Cardiac fibroblast (primary cell): ENCODE data around the gene GBP7.

Experiments
- DNase-seq, 2 donors: peaks; one replicate each; pipeline versions ENCODE4 v3.0.0 to v3.0.0-alpha.2; 2010; ENCODE audit warnings: low read depth in 2 of 2
- H3K4me3 ChIP-seq, 2 donors: replicated peaks in 1 of 2; 1 replicate in 1 of 2; 2 replicates in 1 of 2; pipeline ENCODE4 v1.5.1; 2011; ENCODE audit warnings: low read depth in 2 of 2, low read length in 2 of 2, mild to moderate bottlenecking in 2 of 2, moderate library complexity in 1 of 2
- TF ChIP-seq, protein P1 (sequence below): IDR thresholded peaks from one replicate; pipeline ENCODE4 v1.5.1; 2011; ENCODE audit warnings: low read depth, mild to moderate bottlenecking, low read length, inconsistent platforms

The GBP7 gene

DNA sequence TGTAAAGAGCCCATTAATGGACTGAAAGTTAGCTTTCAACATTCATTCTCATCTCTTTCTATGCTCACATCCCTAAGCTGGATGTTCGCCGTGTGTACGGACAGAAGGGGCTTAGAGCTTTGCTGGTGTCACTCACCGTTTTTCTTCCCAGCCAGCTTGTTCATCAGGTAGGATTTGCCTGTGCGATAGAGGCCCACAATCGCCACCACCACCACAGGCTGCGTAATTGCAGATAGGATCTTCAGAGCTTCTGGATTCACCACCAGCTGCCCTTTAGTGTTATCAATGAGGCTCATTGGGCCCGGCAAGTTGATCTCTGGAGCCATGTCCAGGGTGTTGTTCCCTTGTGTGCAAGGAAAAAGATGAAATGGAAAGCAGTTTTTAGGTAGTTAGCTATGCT is 54.2 kb downstream of the GBP7 start:
- TF ChIP-seq, protein P1, sequence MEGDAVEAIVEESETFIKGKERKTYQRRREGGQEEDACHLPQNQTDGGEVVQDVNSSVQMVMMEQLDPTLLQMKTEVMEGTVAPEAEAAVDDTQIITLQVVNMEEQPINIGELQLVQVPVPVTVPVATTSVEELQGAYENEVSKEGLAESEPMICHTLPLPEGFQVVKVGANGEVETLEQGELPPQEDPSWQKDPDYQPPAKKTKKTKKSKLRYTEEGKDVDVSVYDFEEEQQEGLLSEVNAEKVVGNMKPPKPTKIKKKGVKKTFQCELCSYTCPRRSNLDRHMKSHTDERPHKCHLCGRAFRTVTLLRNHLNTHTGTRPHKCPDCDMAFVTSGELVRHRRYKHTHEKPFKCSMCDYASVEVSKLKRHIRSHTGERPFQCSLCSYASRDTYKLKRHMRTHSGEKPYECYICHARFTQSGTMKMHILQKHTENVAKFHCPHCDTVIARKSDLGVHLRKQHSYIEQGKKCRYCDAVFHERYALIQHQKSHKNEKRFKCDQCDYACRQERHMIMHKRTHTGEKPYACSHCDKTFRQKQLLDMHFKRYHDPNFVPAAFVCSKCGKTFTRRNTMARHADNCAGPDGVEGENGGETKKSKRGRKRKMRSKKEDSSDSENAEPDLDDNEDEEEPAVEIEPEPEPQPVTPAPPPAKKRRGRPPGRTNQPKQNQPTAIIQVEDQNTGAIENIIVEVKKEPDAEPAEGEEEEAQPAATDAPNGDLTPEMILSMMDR = no peak
- DNase-seq = no peak
- no peak overlapping the region for H3K4me3 ChIP-seq

DNA sequence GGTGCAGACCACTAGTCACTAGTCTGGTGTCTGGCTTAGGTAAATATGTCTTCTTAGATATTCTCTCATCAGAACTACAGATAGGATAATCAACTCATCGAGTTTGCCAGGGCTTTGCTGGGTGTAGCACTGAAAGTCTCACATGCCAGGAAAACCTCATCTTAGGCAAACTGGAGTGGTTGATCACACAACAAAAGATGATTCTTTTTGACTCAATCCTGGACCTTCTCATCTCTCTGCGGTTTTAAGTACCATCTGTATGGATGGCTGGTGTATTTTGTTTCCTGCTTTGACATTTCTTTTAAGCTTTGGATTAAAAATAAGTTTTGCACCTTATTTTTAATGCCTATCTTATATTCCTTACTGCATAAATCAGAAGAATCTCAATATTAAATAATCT is 61.1 kb downstream of the GBP7 start:
- TF ChIP-seq, protein P1 = no peak
- DNase-seq = no peak

DNA sequence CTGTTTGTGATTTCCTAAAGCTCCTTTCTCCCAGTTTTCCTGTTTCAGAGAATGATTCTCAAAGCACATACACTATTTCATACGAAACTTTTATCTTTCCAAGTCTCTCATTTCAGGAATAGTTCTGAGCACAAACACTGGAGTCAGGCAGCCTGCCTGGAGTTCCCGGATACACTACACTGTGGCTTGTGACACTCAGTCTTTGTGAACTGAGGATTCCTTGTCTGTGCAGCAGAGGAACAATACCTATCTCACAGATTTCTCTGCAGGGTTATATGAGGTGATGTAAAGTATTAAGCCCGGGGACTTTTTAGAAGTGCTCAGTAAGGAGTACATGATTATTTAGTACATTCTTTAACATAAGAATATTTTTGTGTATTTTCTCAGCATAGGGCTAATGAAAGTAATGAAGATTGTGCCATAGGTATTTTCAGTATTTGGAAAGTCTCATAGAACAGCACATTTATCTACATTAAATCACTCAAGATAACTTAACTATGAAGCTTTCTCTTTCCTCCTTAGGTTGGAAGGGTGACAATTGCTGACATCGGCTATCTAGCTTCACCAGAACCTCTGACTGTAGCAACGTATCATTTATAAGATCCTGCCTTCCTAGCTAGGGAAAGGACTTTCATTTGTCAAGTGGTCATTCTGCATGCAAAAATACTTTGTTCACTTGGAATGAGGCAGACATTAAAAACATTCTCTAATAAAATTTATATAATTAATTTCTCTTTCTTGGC is 62.8 kb downstream of the GBP7 start:
- DNase-seq = no peak
- TF ChIP-seq, protein P1 = no peak

More for the DNA sequence above, 61.1 kb downstream of the GBP7 start:
- no peak overlapping the region for H3K4me3 ChIP-seq

DNA sequence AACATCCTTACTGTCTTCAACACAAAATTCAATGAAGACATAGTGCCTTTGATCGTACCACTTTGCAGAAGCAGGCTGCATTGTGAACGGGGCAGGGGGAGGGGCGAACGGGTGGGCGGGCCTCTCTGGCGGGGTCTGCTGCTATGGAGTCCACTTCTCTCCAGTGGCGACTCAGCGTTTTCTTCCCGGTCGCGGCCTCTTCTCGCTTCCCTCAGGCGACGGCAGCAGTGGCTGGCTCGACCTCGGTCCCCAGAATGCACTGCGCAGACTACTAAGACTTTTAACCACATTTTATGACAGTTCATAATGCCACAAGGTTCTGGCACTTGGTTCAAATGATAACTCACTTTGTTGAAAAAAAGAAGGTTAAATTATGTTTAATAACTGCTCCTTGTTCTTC is 71.1 kb downstream of the GBP7 start:
- DNase-seq = no peak
- TF ChIP-seq, protein P1 = no peak
- H3K4me3 ChIP-seq = no peak overlapping the region

More for the DNA sequence above, 62.8 kb downstream of the GBP7 start:
- no peak overlapping the region for H3K4me3 ChIP-seq

DNA sequence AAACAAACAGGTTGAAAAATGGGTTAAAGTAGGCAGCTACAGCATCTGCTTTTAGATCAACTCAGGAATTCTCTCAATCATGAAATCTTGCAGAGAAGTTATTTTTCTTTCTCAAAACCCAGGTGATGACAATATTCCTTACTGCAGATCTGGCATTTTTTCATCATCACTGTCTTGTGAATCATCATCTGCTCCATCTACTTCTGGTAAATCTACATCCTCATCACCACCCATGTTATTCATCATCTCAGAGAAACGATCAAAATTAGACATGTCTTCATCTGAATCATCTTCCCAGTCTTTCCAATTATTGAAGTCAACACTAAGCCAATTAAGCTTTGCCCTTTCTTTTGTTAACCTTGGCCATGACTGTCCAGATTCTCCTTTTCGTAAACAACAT is 71.7 kb downstream of the GBP7 start:
- H3K4me3 ChIP-seq = no peak overlapping the region
- no peak for DNase-seq
- TF ChIP-seq, protein P1 = no peak

DNA sequence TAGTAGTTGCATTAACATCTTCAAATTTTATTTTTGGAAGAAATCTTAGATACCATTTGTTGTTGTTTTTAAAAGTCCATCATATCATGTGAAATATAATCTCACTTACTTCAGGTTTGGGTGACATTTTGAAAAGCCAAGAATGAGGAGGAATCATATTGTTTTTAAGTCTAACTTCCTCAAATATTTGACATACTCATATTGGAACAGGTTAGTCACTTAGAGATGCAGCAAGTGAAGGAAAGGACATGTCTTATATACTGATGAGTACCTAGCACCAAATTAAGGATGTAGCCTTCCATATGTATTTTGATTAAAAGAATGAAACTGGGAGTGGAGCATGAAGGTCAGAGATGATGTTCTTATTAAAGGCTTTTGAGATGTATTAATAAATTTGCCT is 73.8 kb downstream of the GBP7 start:
- no peak overlapping the region for H3K4me3 ChIP-seq
- TF ChIP-seq, protein P1 = no peak
- DNase-seq = no peak

DNA sequence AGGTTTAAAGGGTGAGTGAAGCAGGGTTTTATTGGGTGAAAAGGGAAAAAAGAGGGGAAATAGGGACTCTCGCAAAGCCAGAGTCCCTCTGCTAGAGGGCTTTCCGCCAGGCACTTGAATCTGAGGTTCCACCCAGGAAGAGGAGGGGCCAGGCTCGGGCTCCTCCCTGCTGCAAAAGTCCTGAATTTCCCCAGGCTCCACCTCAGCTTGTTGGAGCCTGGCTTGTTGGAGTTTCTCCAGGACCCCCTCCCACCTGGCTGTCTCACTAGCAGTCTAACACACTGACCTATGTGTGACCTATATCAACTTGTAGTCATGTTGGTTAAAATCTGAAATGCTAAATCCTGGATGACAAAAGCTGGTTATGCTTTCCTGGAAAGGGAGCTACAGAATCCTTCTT is 75.4 kb downstream of the GBP7 start:
- H3K4me3 ChIP-seq = no peak overlapping the region
- no peak for DNase-seq
- TF ChIP-seq, protein P1 = no peak
